GM12801 (cell line): ENCODE measurements around the gene CALML3.

Experiments
- CTCF ChIP-seq: IDR thresholded peaks from one replicate; pipeline ENCODE4 v1.5.1; 2011; ENCODE audit warnings: control low read depth; ENCODE audit not compliant: insufficient read length; ENCODE audit errors: extremely low read depth

Gene CALML3

GRCh38 chr10:5496261-5497250 is 28.2 kb upstream of the CALML3 start:
- TF ChIP-seq CTCF = no peak

DNA sequence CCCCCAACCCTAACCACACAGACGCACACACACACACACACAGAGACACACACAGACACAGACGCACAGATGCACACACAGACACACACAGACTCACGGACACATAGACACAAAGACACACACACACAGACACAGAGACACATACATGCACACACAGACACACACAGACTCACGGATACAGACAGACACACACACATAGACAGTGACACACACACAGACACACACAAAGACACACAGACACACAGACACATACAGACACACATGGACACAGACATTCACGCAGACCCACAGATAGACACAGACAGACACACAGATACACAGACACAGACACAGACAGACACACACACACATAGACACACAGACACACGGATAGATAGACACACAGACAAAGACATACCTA is 27.5 kb upstream of the CALML3 start:
- TF ChIP-seq CTCF = no peak

- TF ChIP-seq CTCF = no peak
These were observed 26.6 kb upstream of the CALML3 start for GRCh38 chr10:5497948-5498730.

- no peak for TF ChIP-seq CTCF
These were observed 25.8 kb upstream of the CALML3 start for GRCh38 chr10:5498791-5499492.

GRCh38 chr10:5499493-5500140 is 25.1 kb upstream of the CALML3 start, which contains the start of gene CALML5:
CALML5 (minus strand) TSS chr10:5499570; CDS start chr10:5499438, 132 bp downstream.
- no peak for TF ChIP-seq CTCF

DNA sequence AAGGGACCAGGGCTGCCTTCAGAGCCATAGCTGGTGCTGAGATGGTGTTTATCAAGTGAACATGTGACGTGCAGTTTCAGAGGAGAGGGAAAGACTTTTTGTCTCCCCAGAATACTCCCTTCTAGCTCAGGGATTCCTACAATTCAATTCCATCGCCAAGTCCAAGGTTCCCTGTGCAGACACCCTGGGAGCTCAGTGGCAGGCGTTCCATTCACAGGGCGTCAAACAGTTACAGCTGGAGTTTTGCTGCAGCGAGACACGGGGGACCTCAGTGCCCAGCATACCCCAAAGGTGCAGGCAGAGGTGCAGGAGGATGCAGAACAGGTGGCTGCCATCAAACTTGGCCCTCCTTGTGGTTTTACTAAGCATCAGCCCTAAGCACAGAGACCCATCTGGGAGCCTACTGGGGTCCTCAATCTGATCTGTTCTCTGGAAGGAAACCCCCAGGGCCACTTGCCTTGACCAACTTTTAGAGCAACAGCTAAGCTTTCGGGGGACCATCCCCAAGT is 24.5 kb upstream of the CALML3 start:
- TF ChIP-seq CTCF = no peak

- no peak for TF ChIP-seq CTCF
These were observed 23.9 kb upstream of the CALML3 start for GRCh38 chr10:5500910-5501309.
